HG03064 (cell line): ENCODE measurements around the gene NAA25.
"Not testable (repeated sequence)": the region's sequence is repeated elsewhere in the genome, so short reads cannot be mapped to it uniquely, and the experiment has no call there.

Source experiments
- ATAC-seq: cut with Tn5 transposase; IDR thresholded peaks from one replicate; pipeline ENCODE4 v1.9.1; 2021; ENCODE audit warnings: low read depth; ENCODE audit not compliant: unreplicated experiment

The NAA25 gene

GRCh38 chr12:112066566-112066965 is 42.0 kb downstream of the NAA25 start:
- no peak for ATAC-seq

DNA sequence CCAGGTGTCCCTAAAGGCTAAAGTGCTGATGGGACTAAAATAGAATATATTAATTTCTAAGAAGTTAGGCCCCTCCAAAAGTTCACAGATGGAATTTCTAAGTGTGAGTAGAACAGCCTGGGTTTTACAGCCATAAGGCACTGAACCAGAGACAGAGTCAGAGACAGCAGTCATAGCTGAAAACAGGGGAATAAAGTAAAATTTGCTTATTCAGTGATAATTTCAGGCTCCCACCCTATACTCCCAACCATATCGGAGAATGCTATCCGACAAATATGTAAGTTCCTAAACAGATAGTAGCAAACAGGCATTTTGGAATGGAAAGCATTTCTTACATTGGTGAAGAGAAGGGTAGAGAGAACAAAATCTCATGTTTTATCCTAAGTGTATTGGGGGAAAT is 45.3 kb downstream of the NAA25 start:
- no peak for ATAC-seq

DNA sequence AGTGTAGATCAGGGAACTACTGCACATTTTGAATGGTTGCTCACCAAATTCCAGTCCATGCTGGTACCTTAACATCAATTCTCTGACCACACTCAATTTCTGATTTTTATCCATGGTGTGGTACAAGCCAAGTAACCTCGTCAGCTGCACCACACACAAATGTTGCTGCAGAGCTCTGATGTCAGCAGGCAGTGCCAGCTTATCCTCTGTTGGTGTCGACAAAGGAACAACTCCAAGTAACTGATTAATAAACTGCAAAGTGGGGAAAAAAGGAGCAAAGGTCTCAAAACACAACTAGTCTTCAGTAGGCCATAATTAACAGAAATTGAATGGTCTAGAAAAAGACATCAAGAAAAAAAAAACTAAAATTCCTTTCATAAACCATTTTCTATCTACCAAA is 47.4 kb downstream of the NAA25 start:
- no peak for ATAC-seq

DNA sequence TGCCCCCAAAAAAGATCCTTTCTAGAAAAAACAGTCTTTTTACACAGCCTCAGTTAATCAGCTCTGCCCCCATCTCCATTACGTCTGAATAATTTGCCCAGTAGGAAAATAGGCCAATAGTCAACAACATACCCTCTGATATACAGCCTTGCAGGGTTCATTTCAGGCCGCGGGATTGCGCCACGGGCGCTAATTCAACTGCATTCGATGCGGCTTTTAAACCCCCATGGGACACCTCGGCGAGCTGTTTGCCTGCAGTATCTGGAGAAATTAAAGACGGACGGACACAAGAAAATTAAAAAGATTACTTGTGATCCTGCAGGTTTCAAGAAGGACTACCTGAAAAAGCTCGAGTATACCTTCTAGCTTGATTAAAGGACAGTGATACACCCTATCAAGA is 59.2 kb downstream of the NAA25 start:
- ATAC-seq = no peak

- no peak for ATAC-seq
Measured at GRCh38 chr12:112046003-112046402, 62.6 kb downstream of the NAA25 start.

- ATAC-seq = not testable (repeated sequence)
Measured at GRCh38 chr12:112036614-112037013, 72.0 kb downstream of the NAA25 start.

GRCh38 chr12:112035219-112035785 is 73.3 kb downstream of the NAA25 start:
- ATAC-seq = no peak

DNA sequence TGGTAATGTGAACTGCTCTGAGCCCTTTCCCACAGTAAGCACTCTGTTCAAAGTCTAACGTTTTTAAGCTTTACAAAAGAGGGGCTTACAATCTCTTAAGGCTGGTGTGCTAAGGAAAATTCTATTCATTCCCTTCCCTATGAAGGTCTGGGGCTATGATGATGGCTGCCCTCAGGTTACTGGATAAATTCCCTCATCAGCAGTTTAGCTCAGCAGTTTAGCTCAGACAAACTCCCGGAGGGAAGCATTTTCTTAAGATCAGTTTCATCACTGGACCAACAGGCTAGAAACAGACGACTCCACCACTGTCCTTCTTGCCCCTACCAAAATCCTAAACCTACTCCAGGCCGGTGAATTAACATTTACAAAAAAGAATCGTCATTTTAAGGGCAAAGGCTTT is 76.3 kb downstream of the NAA25 start:
- ATAC-seq = no peak

GRCh38 chr12:112031472-112031871 is 77.1 kb downstream of the NAA25 start:
- ATAC-seq = no peak

DNA sequence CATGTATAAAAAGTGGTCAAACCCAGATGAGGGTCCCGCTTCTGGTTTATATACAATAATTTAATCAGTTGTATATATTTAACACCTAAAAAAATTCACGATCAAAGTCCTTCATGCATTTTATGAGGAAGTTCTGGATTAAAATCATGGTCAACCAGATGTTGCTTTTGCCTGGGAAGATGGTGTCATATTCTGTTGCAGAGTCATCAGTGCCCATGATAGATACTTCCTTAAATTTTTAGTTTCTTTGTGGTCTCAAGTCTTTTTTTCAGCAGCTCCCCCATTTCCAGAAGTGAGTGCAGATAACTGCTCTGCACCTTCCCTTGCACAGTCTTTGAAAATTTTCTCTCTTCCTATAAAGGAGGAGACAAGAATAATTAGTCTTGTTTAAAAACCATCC is 79.3 kb downstream of the NAA25 start:
- no peak for ATAC-seq

- no peak for ATAC-seq
Measured at GRCh38 chr12:112025808-112026375, 82.7 kb downstream of the NAA25 start.

GRCh38 chr12:112023759-112024396 is 84.7 kb downstream of the NAA25 start:
- no peak for ATAC-seq

DNA sequence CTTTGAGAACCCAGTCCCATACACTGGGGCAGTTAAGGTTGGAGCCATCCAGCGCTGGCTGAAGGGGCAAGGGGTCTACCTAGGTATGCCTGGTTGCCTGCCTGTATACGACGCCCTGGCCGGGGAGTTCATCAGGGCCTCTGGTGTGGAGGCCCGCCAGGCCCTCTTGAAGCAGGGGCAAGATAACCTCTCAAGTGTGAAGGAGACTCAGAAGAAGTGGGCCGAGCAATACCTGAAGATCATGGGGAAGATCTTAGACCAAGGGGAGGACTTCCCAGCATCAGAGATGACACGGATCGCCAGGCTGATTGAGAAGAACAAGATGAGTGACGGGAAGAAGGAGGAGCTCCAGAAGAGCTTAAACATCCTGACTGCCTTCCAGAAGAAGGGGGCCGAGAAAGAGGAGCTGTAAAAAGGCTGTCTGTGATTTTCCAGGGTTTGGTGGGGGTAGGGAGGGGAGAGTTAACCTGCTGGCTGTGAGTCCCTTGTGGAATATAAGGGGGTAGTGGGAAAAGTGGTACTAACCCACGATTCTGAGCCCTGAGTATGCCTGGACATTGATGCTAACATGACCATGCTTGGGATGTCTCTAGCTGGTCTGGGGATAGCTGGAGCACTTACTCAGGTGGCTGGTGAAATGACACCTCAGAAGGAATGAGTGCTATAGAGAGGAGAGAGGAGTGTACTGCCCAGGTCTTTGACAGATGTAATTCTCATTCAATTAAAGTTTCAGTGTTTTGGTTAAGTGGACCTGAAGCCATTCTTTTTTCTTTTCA is 86.2 kb downstream of the NAA25 start:
- no peak for ATAC-seq

DNA sequence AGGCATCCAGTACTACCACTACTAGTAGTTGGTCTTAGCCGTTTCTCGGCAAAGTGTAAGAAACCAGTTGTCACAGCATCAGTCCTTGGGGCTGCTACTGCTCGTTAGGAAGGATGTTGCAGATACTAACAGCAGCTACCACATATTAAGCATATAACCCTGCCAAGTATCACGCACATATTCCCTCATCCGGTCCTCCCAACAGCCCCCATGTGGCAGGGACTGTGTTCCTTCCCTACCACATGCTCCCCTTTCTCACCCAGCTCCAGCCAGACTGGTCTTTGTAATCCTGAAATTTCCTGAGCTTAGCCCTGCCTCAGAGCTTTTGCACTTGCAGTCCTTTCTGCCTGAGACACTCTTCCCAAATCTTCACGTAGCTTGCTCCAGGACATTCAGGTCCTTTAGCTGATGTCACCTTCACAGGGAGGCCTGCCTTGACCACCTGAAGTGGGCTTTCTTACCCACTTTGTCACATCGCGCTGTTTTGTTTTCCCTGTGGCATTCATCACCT is 87.6 kb downstream of the NAA25 start:
- ATAC-seq = no peak

- no peak for ATAC-seq
Measured at GRCh38 chr12:112018571-112019237, 89.9 kb downstream of the NAA25 start.

GRCh38 chr12:112017041-112017440 is 91.5 kb downstream of the NAA25 start:
- no peak for ATAC-seq

DNA sequence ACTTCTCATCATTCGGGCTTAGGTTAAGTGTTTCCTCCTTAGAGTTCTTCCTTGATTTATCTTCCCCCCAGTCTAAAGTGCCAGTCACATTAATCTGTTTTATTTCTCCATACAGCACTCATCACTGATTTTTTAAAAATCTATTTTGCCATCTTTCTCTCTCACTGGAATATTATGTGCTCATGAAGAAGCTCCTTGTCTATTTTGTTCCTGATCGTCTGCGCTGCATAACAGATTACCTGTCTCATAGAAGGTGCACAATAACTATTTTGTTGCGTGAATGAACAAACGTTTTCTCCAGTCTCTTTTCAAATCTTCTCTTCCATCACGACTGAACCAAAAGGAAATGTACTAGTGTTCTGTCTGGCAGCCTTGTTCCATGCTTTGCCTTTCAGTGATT is 92.6 kb downstream of the NAA25 start:
- no peak for ATAC-seq

GRCh38 chr12:112013601-112014402 is 94.8 kb downstream of the NAA25 start:
- peak; percentile 31 for ATAC-seq

DNA sequence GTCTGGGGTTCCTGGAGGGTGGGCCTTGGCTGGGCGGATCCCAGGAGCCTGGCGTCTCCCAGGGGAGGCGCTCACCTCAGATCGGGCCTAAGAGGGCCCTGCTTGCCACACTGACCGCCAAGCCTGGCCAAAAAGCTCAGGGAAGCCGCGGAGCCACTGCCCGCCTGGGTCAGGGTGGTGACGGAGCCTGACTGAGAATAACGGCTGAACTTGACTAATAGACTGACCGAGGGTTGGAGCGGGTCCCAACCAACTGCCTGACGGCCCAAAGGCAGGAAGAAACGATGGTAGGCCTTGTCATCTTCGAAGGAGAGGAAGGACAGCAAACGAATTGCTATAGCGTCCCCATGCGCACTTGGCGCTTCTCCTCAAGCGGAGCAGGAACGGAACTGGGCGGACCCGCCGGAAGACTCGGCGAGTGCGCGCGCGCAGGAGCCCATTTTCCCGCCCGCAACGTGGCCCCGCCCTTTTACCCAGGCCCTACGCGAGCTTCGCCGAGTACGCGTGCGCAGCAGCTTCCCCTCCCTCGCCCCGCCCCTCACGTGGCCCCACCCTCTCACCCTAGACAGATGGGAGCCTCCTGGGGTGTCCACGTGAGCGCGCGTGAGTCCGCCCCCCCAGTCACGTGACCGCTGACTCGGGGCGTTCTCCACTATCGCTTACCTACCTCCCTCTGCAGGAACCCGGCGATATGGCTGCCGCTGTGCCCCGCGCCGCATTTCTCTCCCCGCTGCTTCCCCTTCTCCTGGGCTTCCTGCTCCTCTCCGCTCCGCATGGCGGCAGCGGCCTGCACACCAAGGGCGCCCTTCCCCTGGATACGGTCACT is 95.6 kb downstream of the NAA25 start, which contains the start of the genes ERP29 and TMEM116:
TSS of gene ERP29 (plus strand) at position 652 of the 826 bp plus-strand sequence. CDS start at position 692, 40 bp downstream.
TSS of gene TMEM116 (minus strand) at position 391 of the 826 bp plus-strand sequence. CDS start 7,895 bp downstream, outside the sequence.
- peak; percentile 55 for ATAC-seq
